ENCODE results near the gene JMJD1C. TPM values are rescaled to one million over a fixed set of nuclear protein-coding genes. Genes with fewer than 3 reads are reported as not detected.

The JMJD1C gene
- total and polyA plus RNA-seq, 2 donors (not counting 3 experiments of a cell fraction or from before 2014, with no cell fraction given) = 32.1 to 97.1 TPM

- no peak for FAIRE-seq
- POLR2A ChIA-PET = no interaction called here
Observed at GRCh38 chr10:63209705-63210104, 256.1 kb downstream of the JMJD1C start.

More at GRCh38 chr10:63209705-63210104, 256.1 kb downstream of the JMJD1C start:
- Histone ChIP-seq H3K9ac (replicated peaks; ENCODE audit: extremely low read depth, insufficient read depth, low read length) (peak overlapping the region; percentile 19), H3K4me3 (replicated peaks in 1 of 3; ENCODE audit: insufficient read depth in 1 of 3, low read depth in 1 of 3, low read length in 3 of 3) (no peak overlapping the region), H3K4me2 (ENCODE audit: insufficient read depth, low read length) (peak overlapping the region; percentile 23), H3K4me1 (ENCODE audit: control insufficient read depth, extremely low read depth, insufficient read depth, low read length) (peaks cover 54% of the 10 kb centered on the region), H3K36me3 (ENCODE audit: control insufficient read depth in 2 of 2, extremely low read depth in 1 of 2, insufficient read depth in 2 of 2, low read length in 2 of 2) (peaks cover 4 to 23% of the 10 kb centered on the region in 2 experiments), H4K20me1 (replicated peaks; ENCODE audit: control insufficient read depth, extremely low read depth, insufficient read depth, low read length) (peaks cover 5% of the 10 kb centered on the region), H3K79me2 (ENCODE audit: control insufficient read depth, insufficient read depth, low read length) (peaks cover 69% of the 10 kb centered on the region), H2AFZ (ENCODE audit: low read depth, low read length) (no peak overlapping the region), H3K27me3 (ENCODE audit: control insufficient read depth in 2 of 2, insufficient read depth in 2 of 2, low read length in 2 of 2) (no peaks in the 10 kb centered on the region), H3K27ac (ENCODE audit: insufficient read depth, low read depth, low read length) (peak overlapping the region; percentile 87), H3K9me3 (replicated peaks; ENCODE audit: control insufficient read depth, insufficient read depth, low read length) (no peaks in the 10 kb centered on the region), H3K9me1 (replicated peaks; ENCODE audit: control insufficient read depth, extremely low read depth, insufficient read depth, low read length) (no peaks in the 10 kb centered on the region)
- no TSS peak for BruUV-seq (replicated peaks)
- dilution Hi-C loops (cut with MboI; ENCODE audit: extremely low pct_ligation_motif_present, low sequenced_read_pairs) (loop anchor here (25.0 kb wide), 1 partner anchor 503 kb away; no protein-coding TSS in a partner anchor), intact Hi-C loops (cut with micrococcal nuclease) (loop anchor here (5.0 kb wide), 2 partner anchors 258 to 313 kb away; partner anchors contain the start of genes JMJD1C and REEP3)
- CTCF ChIA-PET = interaction anchor here (1.0 to 3.5 kb wide), 6 partner anchors 222 to 558 kb away, joined by 3 to 12 read pairs (median 3); no protein-coding TSS in a partner anchor
- TF ChIP-seq JUN (IDR thresholded peaks at IDR 0.05; ENCODE audit: borderline replicate concordance, insufficient read depth, insufficient read length, low read depth) = no peak
- no peak for TF ChIP-seq POLR2A (IDR thresholded peaks at IDR 0.05; ENCODE audit: low read depth, low read length)
- no peak for TF ChIP-seq POLR2AphosphoS5 (IDR thresholded peaks at IDR 0.05; ENCODE audit: insufficient read depth, low read depth, low read length)
- no peak for TF ChIP-seq GATA2 (IDR thresholded peaks at IDR 0.05; ENCODE audit: insufficient read depth, insufficient read length, low read depth, low read length)
- TF ChIP-seq MAX (IDR thresholded peaks at IDR 0.05; ENCODE audit: insufficient read depth, insufficient read length) = no peak
- TF ChIP-seq MYC (IDR thresholded peaks at IDR 0.05; ENCODE audit: low read depth, low read length) = no peak
- no peak for TF ChIP-seq EZH2 (IDR thresholded peaks at IDR 0.05; ENCODE audit: borderline replicate concordance, low read depth, low read length, severe bottlenecking)
- TF ChIP-seq CTCF (IDR thresholded peaks at IDR 0.05; ENCODE audit: extremely low read depth in 1 of 2, insufficient read depth in 1 of 2, low read depth in 1 of 2, low read length in 2 of 2) = no peak
- TF ChIP-seq FOS (IDR thresholded peaks at IDR 0.05; ENCODE audit: borderline replicate concordance, insufficient read depth, low read length) = no peak
- DNase-seq (ENCODE audit: low read depth, low spot score) = no peak

All from endothelial cell of umbilical vein (primary cell).